SU-DHL-6 (cell line): ENCODE measurements around the gene PLXNB2.

Experiments
- EZH2phosphoT487 ChIP-seq: fragments of 200-600 bp; sonication (generic), shearing (Covaris generic); conservative IDR thresholded peaks from 2 replicates; pipeline ENCODE4 v1.6.1; 2018; ENCODE audit warnings: mild to moderate bottlenecking, antibody characterized with exemption, low read length, moderate library complexity, mixed read lengths
- TF ChIP-seq, protein P1 (sequence below): fragments of 200-600 bp; sonication (generic); IDR thresholded peaks from one replicate; pipeline ENCODE4 v1.5.1; 2017; ENCODE audit warnings: antibody characterized with exemption, mild to moderate bottlenecking, low read length, moderate library complexity; ENCODE audit not compliant: insufficient read depth, poor library complexity, severe bottlenecking

DNA sequence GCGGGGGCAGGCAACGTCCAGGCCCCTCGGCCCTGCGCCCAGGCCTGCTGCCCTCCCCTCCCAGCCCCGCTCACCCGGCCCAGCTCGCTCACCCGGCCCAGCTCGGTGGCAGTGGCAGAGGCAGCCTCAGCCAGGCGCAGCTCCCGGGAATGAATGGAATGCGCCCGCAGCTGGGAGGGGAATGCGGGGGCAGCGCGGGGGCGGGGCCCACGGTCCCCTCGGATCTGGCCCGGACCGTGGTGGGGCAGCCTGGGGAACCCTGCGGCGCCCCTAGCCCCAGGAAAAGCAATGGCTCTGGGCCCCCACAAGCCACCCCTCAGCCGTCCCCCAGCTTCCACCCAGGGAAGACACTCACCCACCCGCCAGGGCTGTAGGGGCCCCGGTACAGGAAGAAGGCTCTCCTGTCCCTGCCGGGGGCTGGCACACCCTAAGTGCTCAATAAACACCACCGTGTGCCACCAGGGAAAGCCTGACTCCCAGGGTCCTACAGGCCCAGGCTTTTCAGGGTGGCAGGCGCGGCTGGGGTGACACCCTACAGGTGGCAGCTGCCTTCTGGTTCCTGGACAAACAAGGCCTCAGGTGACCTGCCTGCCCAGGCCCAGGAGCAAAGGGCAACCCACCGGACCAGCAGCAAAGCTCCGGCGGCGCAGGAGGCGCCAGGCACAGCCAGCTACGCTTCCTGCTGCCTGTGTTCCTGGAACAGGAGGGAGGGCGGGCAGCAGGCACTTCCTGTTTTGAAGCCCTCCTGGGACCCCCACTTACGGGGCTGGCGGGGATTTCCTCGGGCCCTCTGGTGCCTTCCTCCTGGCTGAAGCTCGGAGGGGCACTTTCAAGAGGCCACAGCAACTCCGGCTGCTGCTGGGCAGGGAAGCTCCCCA is 13.8 kb downstream of the PLXNB2 start:
- TF ChIP-seq, protein P1, sequence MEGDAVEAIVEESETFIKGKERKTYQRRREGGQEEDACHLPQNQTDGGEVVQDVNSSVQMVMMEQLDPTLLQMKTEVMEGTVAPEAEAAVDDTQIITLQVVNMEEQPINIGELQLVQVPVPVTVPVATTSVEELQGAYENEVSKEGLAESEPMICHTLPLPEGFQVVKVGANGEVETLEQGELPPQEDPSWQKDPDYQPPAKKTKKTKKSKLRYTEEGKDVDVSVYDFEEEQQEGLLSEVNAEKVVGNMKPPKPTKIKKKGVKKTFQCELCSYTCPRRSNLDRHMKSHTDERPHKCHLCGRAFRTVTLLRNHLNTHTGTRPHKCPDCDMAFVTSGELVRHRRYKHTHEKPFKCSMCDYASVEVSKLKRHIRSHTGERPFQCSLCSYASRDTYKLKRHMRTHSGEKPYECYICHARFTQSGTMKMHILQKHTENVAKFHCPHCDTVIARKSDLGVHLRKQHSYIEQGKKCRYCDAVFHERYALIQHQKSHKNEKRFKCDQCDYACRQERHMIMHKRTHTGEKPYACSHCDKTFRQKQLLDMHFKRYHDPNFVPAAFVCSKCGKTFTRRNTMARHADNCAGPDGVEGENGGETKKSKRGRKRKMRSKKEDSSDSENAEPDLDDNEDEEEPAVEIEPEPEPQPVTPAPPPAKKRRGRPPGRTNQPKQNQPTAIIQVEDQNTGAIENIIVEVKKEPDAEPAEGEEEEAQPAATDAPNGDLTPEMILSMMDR, result no peak
- TF ChIP-seq EZH2phosphoT487, result no peak
